ENCODE measurements around the gene RILPL2. TPM values are rescaled to one million over a fixed set of nuclear protein-coding genes. Genes with fewer than 3 reads are reported as not detected.

Gene RILPL2
- total RNA-seq, result 2.9 and 3.5 TPM in 2 replicates

DNA sequence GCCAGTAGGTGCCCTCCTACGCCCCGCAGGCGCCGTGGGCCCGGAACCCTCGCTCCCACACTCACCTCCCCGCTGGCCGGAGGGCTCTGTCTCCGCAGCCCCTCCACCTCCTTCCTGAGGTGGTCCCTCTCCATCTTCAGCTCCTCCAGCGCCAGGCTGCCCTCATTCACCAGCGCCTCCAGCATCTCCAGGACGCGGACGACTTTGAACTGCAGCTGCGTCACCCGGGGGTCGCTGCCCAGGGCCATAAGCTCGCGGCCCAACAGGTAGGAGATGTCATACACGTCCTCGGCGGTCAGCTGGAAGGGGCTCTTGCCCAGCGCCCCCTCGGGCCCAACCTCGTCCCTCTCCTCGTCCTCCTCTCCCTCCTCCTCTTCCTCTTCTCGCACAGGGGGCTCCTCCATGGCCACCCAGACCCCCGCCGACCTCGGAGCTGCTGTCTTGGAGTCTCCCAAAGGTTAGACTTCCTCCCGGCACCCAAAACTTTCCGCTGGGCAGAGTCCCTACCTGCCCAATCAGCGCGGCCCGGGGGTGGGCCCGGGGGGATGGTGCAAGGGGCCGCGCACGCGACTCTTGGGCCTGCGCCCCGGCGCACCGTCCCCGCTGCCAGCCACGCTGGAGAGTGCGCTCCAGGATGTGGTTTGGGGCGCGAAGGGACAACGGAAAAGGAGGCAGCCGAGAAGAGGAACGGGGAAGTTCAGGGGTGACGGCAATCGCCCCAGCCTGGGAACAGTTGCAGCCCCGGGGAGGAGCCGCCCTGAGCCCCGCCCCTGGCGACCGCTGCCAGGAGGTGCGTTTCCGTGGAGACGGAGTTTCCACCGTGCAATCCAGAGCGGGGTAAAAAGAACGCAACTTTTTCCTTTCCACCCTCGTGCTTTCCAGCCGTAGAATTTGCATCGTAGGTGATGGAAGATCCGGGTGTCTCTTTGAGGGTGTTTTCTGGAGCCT, at the start of gene RILPL2:
RILPL2 (minus strand) TSS at position 668 of the 948 bp plus-strand sequence; CDS start at position 404, 264 bp downstream.

DNA sequence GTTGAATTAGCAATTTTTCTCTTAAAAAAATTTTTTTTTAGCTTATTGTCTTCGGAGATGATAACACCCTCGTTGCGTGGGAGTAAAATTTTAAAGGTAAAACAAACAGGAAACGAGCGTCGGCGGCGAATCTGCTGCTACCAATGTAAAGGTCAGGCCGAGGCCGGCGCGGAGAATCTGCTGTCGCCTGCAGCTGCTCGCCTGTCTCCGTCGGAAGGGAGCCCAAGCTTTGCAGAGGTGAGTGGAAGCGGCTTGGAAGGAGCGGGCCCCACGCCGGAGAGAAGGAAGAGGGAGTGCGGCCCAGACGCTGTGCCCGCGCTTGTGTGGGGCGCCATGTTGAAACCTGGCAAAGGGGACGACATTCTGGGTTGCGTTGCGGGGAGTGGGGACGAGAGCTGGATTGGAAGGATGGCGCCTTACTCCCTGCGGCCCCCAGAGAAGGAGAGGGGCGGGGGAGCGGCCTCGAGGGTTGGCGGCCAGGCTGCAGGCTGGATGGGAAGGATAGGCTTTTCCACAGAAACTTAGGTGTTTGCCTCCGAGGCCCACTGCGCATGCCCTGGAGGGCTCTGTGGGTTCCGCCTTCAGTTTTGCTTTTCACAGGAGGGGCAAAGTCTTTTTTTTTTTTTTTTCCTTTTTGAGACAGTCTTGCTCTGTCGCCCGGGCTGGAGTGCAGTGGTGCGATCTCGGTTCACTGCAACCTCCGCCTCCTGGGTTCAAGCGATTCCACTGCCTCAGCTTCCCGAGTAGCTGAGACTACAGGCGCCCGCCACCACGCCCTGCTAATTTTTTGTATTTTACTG, 21.7 kb upstream of the RILPL2 start, which contains the start of gene SNRNP35:
SNRNP35 (plus strand) TSS at position 160 of the 800 bp plus-strand sequence. CDS start 7,402 bp downstream, outside the sequence.

Other genes starting within 250 kb of the RILPL2 start
- 34.9 and 55.7 TPM in 2 replicates for gene MPHOSPH9, start 203.5 kb downstream of the RILPL2 start, total RNA-seq
- 4.8 and 7.2 TPM in 2 replicates for gene MTRFR, start 203.2 kb downstream of the RILPL2 start, total RNA-seq
- gene CDK2AP1, start 164.8 kb downstream of the RILPL2 start, total RNA-seq, result 127 and 153 TPM in 2 replicates
- gene SBNO1, start 71.8 kb downstream of the RILPL2 start, total RNA-seq, result 19.5 and 33.4 TPM in 2 replicates
- 40.1 and 55.5 TPM in 2 replicates for gene KMT5A, start 52.6 kb downstream of the RILPL2 start, total RNA-seq
- 7.7 and 13.1 TPM in 2 replicates for gene SNRNP35, start 21.5 kb upstream of the RILPL2 start, total RNA-seq
- gene RILPL1, start 97.0 kb upstream of the RILPL2 start, total RNA-seq, result 11.7 and 11.8 TPM in 2 replicates
- 317 and 351 TPM in 2 replicates for gene TMED2, start 147.9 kb upstream of the RILPL2 start, total RNA-seq
- gene DDX55, start 165.4 kb upstream of the RILPL2 start, total RNA-seq, result 18.4 and 30.5 TPM in 2 replicates
- gene EIF2B1, start 197.0 kb upstream of the RILPL2 start, total RNA-seq, result 31.2 and 36.0 TPM in 2 replicates
- 52.4 and 66.9 TPM in 2 replicates for gene GTF2H3, start 197.1 kb upstream of the RILPL2 start, total RNA-seq
- 12.5 and 13.6 TPM in 2 replicates for gene TCTN2, start 234.4 kb upstream of the RILPL2 start, total RNA-seq

Measured in subcutaneous preadipocyte (primary cell).